ENCODE results near the gene TEX13B. TPM values are rescaled to one million over a fixed set of nuclear protein-coding genes. Genes with fewer than 3 reads are reported as not detected.
A peak's percentile ranks its signal among the peaks of the same experiment; 100 is the strongest.
"Not testable (repeated sequence)": the region's sequence is repeated elsewhere in the genome, so short reads cannot be mapped to it uniquely, and the experiment has no call there.

TEX13B gene
- total RNA-seq, 1 experiment from 2014 or later, result not detected

GRCh38 chrX:107979534-107979933 is 2.6 kb downstream of the TEX13B start:
- DNase-seq (ENCODE audit: low read depth in 1 of 2, low spot score in 2 of 2), result no peak
- Histone ChIP-seq H3K27ac (no peak overlapping the region), H3K9me3 (replicated peaks) (no peaks in the 10 kb centered on the region), H3K27me3 (replicated peaks) (no peaks in the 10 kb centered on the region), H3K36me3 (no peaks in the 10 kb centered on the region), H3K4me3 (no peak overlapping the region), H3K4me1 (replicated peaks) (no peaks in the 10 kb centered on the region)

- no peak overlapping the region for H3K27ac ChIP-seq
- H3K9me3 ChIP-seq (replicated peaks), result no peaks in the 10 kb centered on the region
- peak in 1 of 2 experiments; percentile 13 for DNase-seq (ENCODE audit: low read depth in 1 of 2, low spot score in 2 of 2)
- no peaks in the 10 kb centered on the region for H3K4me1 ChIP-seq (replicated peaks)
- no peaks in the 10 kb centered on the region for H3K27me3 ChIP-seq (replicated peaks)
- H3K4me3 ChIP-seq, result no peak overlapping the region
- no peaks in the 10 kb centered on the region for H3K36me3 ChIP-seq
Observed at GRCh38 chrX:107978707-107979307, 3.4 kb downstream of the TEX13B start.

- DNase-seq (ENCODE audit: low read depth in 1 of 2, low spot score in 2 of 2), result no peak
- H3K4me3 ChIP-seq, result no peak overlapping the region
- H3K27me3 ChIP-seq (replicated peaks), result no peaks in the 10 kb centered on the region
- no peaks in the 10 kb centered on the region for H3K9me3 ChIP-seq (replicated peaks)
- H3K4me1 ChIP-seq (replicated peaks), result no peaks in the 10 kb centered on the region
- no peak overlapping the region for H3K27ac ChIP-seq
- no peaks in the 10 kb centered on the region for H3K36me3 ChIP-seq
Observed at GRCh38 chrX:107978071-107978470, 4.1 kb downstream of the TEX13B start.

- Histone ChIP-seq H3K4me1 (replicated peaks) (no peaks in the 10 kb centered on the region), H3K27ac (no peak overlapping the region), H3K4me3 (no peak overlapping the region), H3K9me3 (replicated peaks) (no peaks in the 10 kb centered on the region), H3K27me3 (replicated peaks) (no peaks in the 10 kb centered on the region), H3K36me3 (no peaks in the 10 kb centered on the region)
- no peak for DNase-seq (ENCODE audit: low read depth in 1 of 2, low spot score in 2 of 2)
Observed at GRCh38 chrX:107971636-107972035, 10.5 kb downstream of the TEX13B start.

GRCh38 chrX:107970073-107970472 is 12.1 kb downstream of the TEX13B start:
- Histone ChIP-seq H3K4me3 (no peak overlapping the region), H3K9me3 (replicated peaks) (no peaks in the 10 kb centered on the region), H3K36me3 (no peaks in the 10 kb centered on the region), H3K4me1 (replicated peaks) (no peaks in the 10 kb centered on the region), H3K27me3 (replicated peaks) (no peaks in the 10 kb centered on the region), H3K27ac (no peak overlapping the region)
- no peak for DNase-seq (ENCODE audit: low read depth in 1 of 2, low spot score in 2 of 2)

GRCh38 chrX:107968623-107969022 is 13.5 kb downstream of the TEX13B start:
- no peaks in the 10 kb centered on the region for H3K9me3 ChIP-seq (replicated peaks)
- H3K36me3 ChIP-seq, result no peaks in the 10 kb centered on the region
- no peaks in the 10 kb centered on the region for H3K27me3 ChIP-seq (replicated peaks)
- no peak overlapping the region for H3K4me3 ChIP-seq
- DNase-seq (ENCODE audit: low read depth in 1 of 2, low spot score in 2 of 2), result no peak
- H3K27ac ChIP-seq, result no peak overlapping the region
- no peaks in the 10 kb centered on the region for H3K4me1 ChIP-seq (replicated peaks)

GRCh38 chrX:107955337-107955736 is 26.8 kb downstream of the TEX13B start:
- not testable (repeated sequence) for DNase-seq (ENCODE audit: low read depth in 1 of 2, low spot score in 2 of 2); H3K36me3 ChIP-seq; H3K9me3 ChIP-seq (replicated peaks); H3K4me1 ChIP-seq (replicated peaks); H3K4me3 ChIP-seq; H3K27me3 ChIP-seq (replicated peaks); H3K27ac ChIP-seq

GRCh38 chrX:107940095-107940494 is 42.1 kb downstream of the TEX13B start:
- DNase-seq (ENCODE audit: low read depth in 1 of 2, low spot score in 2 of 2), result peak; percentile 64 to 77
- peak overlapping the region; percentile 52 for H3K27ac ChIP-seq
- H3K4me1 ChIP-seq (replicated peaks), result peaks cover 21% of the 10 kb centered on the region
- no peaks in the 10 kb centered on the region for H3K27me3 ChIP-seq (replicated peaks)
- no peak overlapping the region for H3K4me3 ChIP-seq
- H3K9me3 ChIP-seq (replicated peaks), result no peaks in the 10 kb centered on the region
- H3K36me3 ChIP-seq, result peaks cover 3% of the 10 kb centered on the region; the same call in 1 of the 2 replicates

GRCh38 chrX:107936434-107936730 is 45.8 kb downstream of the TEX13B start:
- Histone ChIP-seq H3K27me3 (replicated peaks) (no peaks in the 10 kb centered on the region), H3K4me3 (peak overlapping the region; percentile 45), H3K9me3 (replicated peaks) (no peaks in the 10 kb centered on the region), H3K36me3 (peaks cover 3% of the 10 kb centered on the region; the same call in 1 of the 2 replicates), H3K27ac (no peak overlapping the region), H3K4me1 (replicated peaks) (peaks cover 21% of the 10 kb centered on the region)
- DNase-seq (ENCODE audit: low read depth in 1 of 2, low spot score in 2 of 2), result no peak

GRCh38 chrX:107935664-107936433 is 46.3 kb downstream of the TEX13B start:
- peaks cover 21% of the 10 kb centered on the region for H3K4me1 ChIP-seq (replicated peaks)
- peak overlapping the region; percentile 45 for H3K4me3 ChIP-seq
- peak overlapping the region; percentile 49 for H3K27ac ChIP-seq
- no peaks in the 10 kb centered on the region for H3K9me3 ChIP-seq (replicated peaks)
- peaks cover 3% of the 10 kb centered on the region; the same call in 1 of the 2 replicates for H3K36me3 ChIP-seq
- H3K27me3 ChIP-seq (replicated peaks), result no peaks in the 10 kb centered on the region
- DNase-seq (ENCODE audit: low read depth in 1 of 2, low spot score in 2 of 2), result peak; percentile 32 to 34

- Histone ChIP-seq H3K4me1 (replicated peaks) (peaks cover 17% of the 10 kb centered on the region), H3K9me3 (replicated peaks) (no peaks in the 10 kb centered on the region), H3K4me3 (peak overlapping the region; percentile 45), H3K27me3 (replicated peaks) (no peaks in the 10 kb centered on the region), H3K36me3 (peaks cover 3% of the 10 kb centered on the region; the same call in 1 of the 2 replicates), H3K27ac (peak overlapping the region; percentile 49; the same call in 1 of the 2 replicates)
- DNase-seq (ENCODE audit: low read depth in 1 of 2, low spot score in 2 of 2), result peak in 1 of 2 experiments; percentile 4
Observed at GRCh38 chrX:107935200-107935599, 47.0 kb downstream of the TEX13B start.

GRCh38 chrX:107934262-107934661 is 47.9 kb downstream of the TEX13B start:
- no peak overlapping the region for H3K4me3 ChIP-seq
- peaks cover 3% of the 10 kb centered on the region; the same call in 1 of the 2 replicates for H3K36me3 ChIP-seq
- no peaks in the 10 kb centered on the region for H3K9me3 ChIP-seq (replicated peaks)
- no peak overlapping the region for H3K27ac ChIP-seq
- DNase-seq (ENCODE audit: low read depth in 1 of 2, low spot score in 2 of 2), result no peak
- H3K27me3 ChIP-seq (replicated peaks), result no peaks in the 10 kb centered on the region
- H3K4me1 ChIP-seq (replicated peaks), result peaks cover 7% of the 10 kb centered on the region
